Aorta (tissue), 5 donors: Measurements from ENCODE around the gene SLC37A4. TPM values are rescaled to one million over a fixed set of nuclear protein-coding genes. Genes with fewer than 3 reads are reported as not detected.

Source experiments
- ATAC-seq: fragments of 200-7000 bp; cut with Tn5 transposase; one replicate; pipeline ENCODE4 v1.9.1; 2022; ENCODE audit warnings: moderate library complexity; ENCODE audit not compliant: low FRiP score
- DNase-seq, 2 donors: peaks; one replicate each; pipeline ENCODE4 v3.0.0-alpha.2; 2020
- H3K27ac ChIP-seq, 2 donors: one replicate each; pipeline ENCODE4 v1.5.1; 2013; ENCODE audit warnings: low read length in 2 of 2, mild to moderate bottlenecking in 2 of 2, moderate library complexity in 2 of 2, control low read depth in 1 of 2, inconsistent platforms in 1 of 2, low read depth in 1 of 2
- H3K27me3 ChIP-seq, 2 donors: one replicate each; pipeline ENCODE4 v1.6.1; 2013; ENCODE audit warnings: control low read depth in 1 of 2, low read length in 1 of 2, mild to moderate bottlenecking in 1 of 2, moderate library complexity in 1 of 2; ENCODE audit not compliant: insufficient read depth in 2 of 2, control insufficient read depth in 1 of 2
- H3K36me3 ChIP-seq, 2 donors: one replicate each; pipeline ENCODE4 v1.6.1; 2013; ENCODE audit warnings: control low read depth in 1 of 2, low read length in 1 of 2, mild to moderate bottlenecking in 1 of 2; ENCODE audit not compliant: insufficient read depth in 2 of 2, control insufficient read depth in 1 of 2
- H3K4me1 ChIP-seq, 2 donors: one replicate each; pipeline ENCODE4 v1.6.1; 2013; ENCODE audit warnings: low read length in 2 of 2, control low read depth in 1 of 2, mild to moderate bottlenecking in 1 of 2, moderate library complexity in 1 of 2; ENCODE audit not compliant: insufficient read depth in 2 of 2, control insufficient read depth in 1 of 2
- H3K4me3 ChIP-seq, 2 donors: one replicate each; pipeline ENCODE4 v1.5.1; 2013; ENCODE audit warnings: low read length in 2 of 2, control low read depth in 1 of 2, mild to moderate bottlenecking in 1 of 2
- H3K9me3 ChIP-seq: one replicate; pipeline ENCODE4 v1.6.1; 2013; ENCODE audit warnings: mild to moderate bottlenecking, low read length; ENCODE audit not compliant: control insufficient read depth
- WGBS, 2 donors: extraction: QIAGEN DNeasy Blood & Tissue Kit; methylation state at CpG; one replicate each; pipeline ENCODE4 v1.1.7; 2013; 5-methylcytosine and 5-hydroxymethylcytosine counted together
- intact Hi-C, 2 donors: fragments of 100-400 bp; cut with DNase I; formaldehyde crosslinking; loops; one replicate each; pipeline versions ENCODE4 v1.14.2 to v1.15.0; 2022
- polyA plus RNA-seq, 2 donors: library from polyadenylated mRNA; stranded (reverse); fragments of 200-250 nt; gene quantifications; one replicate each; pipeline ENCODE4 v1.2.3, GENCODE V29; 2013
- total RNA-seq, 2 donors: library from RNA; stranded (reverse); fragmentation: NEBNext Ultra II Directional; extraction: Animal tissue kit (Norgen Biotek cat#: 25700); gene quantifications; one replicate each; pipeline ENCODE4 v1.2.1, GENCODE V29; 2021
- donor health status: healthy with polysubstance abuse.
- donor health status: Bipolar disorder and iron deficiency.
- donor health status: DM: no; HTN: no; CAD: no.
- donor health status: DM: no; HTN: no; CAD: no.
- donor health status: DM: yes; HTN: yes; CAD: no.

SLC37A4 gene
- total and polyA plus RNA-seq, 4 donors, result 7.8 to 12.9 (median 8.7) TPM

GRCh38 chr11:119031912-119032280, 1.2 kb upstream of the SLC37A4 start:
- no peak for DNase-seq
- H3K36me3 ChIP-seq, result no peaks in the 10 kb centered on the region
- no peak for ATAC-seq
- no peak overlapping the region for H3K4me3 ChIP-seq
- intact Hi-C loops, result no loop called here
- no peak overlapping the region for H3K27ac ChIP-seq
- no peaks in the 10 kb centered on the region for H3K27me3 ChIP-seq
- WGBS, 2 donors, result 79 to 87% methylated on average over 9 of the region's 9 CpGs
- H3K4me1 ChIP-seq, result no peaks in the 10 kb centered on the region
- H3K9me3 ChIP-seq, result no peaks in the 10 kb centered on the region

- Histone ChIP-seq H3K4me1 (no peaks in the 10 kb centered on the region), H3K27ac (peak overlapping the region in 1 of 2 donors; percentile 14), H3K36me3 (no peaks in the 10 kb centered on the region), H3K4me3 (peak overlapping the region; percentile 32 to 86), H3K27me3 (no peaks in the 10 kb centered on the region), H3K9me3 (no peaks in the 10 kb centered on the region)
- no peak for DNase-seq
- intact Hi-C loops, result no loop called here
- ATAC-seq, result no peak
- 7 to 11% methylated on average over 13 of the region's 13 CpGs for WGBS, 2 donors
Measured at GRCh38 chr11:119030029-119030328, 698 bp downstream of the SLC37A4 start.

GRCh38 chr11:119029340-119030028, 1.2 kb downstream of the SLC37A4 start:
- Histone ChIP-seq H3K36me3 (no peaks in the 10 kb centered on the region), H3K27me3 (no peaks in the 10 kb centered on the region), H3K4me1 (no peaks in the 10 kb centered on the region), H3K9me3 (no peaks in the 10 kb centered on the region), H3K27ac (peak overlapping the region in 1 of 2 donors; percentile 14), H3K4me3 (no peak overlapping the region)
- intact Hi-C loops, result loop anchor here in 1 of 2 donors (5.0 kb wide), 1 partner anchor 38 kb away; the partner anchor contains the start of gene VPS11
- peak; percentile 45 to 60 for DNase-seq
- WGBS, 2 donors, result 68 to 78% methylated on average over 10 of the region's 10 CpGs
- no peak for ATAC-seq

- Histone ChIP-seq H3K4me1 (no peaks in the 10 kb centered on the region), H3K27me3 (no peaks in the 10 kb centered on the region), H3K36me3 (no peaks in the 10 kb centered on the region), H3K9me3 (no peaks in the 10 kb centered on the region), H3K27ac (no peak overlapping the region), H3K4me3 (no peak overlapping the region)
- 98 to 100% methylated on average over 1 of the region's 1 CpG for WGBS, 2 donors
- ATAC-seq (no peak), DNase-seq (no peak)
- intact Hi-C loops, result loop anchor here in 1 of 2 donors (5.0 kb wide), 1 partner anchor 38 kb away; the partner anchor contains the start of gene VPS11
Measured at GRCh38 chr11:119029069-119029339, 1.7 kb downstream of the SLC37A4 start.

GRCh38 chr11:119028346-119029068, 2.2 kb downstream of the SLC37A4 start:
- Histone ChIP-seq H3K27ac (no peak overlapping the region), H3K4me3 (no peak overlapping the region), H3K27me3 (no peaks in the 10 kb centered on the region), H3K4me1 (no peaks in the 10 kb centered on the region), H3K9me3 (no peaks in the 10 kb centered on the region), H3K36me3 (no peaks in the 10 kb centered on the region)
- intact Hi-C loops, result loop anchor here in 1 of 2 donors (5.0 kb wide), 1 partner anchor 39 kb away; the partner anchor contains the start of gene VPS11
- WGBS, 2 donors, result 84% methylated on average over 9 of the region's 9 CpGs
- no peak for DNase-seq
- no peak for ATAC-seq

- Histone ChIP-seq H3K4me1 (no peaks in the 10 kb centered on the region), H3K9me3 (no peaks in the 10 kb centered on the region), H3K27ac (no peak overlapping the region), H3K36me3 (no peaks in the 10 kb centered on the region), H3K4me3 (no peak overlapping the region), H3K27me3 (no peaks in the 10 kb centered on the region)
- WGBS, 2 donors, result 93 to 95% methylated on average over 9 of the region's 9 CpGs
- no peak for DNase-seq
- ATAC-seq, result no peak
- intact Hi-C loops, result loop anchor here in 1 of 2 donors (5.0 kb wide), 1 partner anchor 40 kb away; the partner anchor contains the start of gene VPS11
Measured at GRCh38 chr11:119027561-119028345, 2.9 kb downstream of the SLC37A4 start.

GRCh38 chr11:119026970-119027369, 3.7 kb downstream of the SLC37A4 start:
- WGBS, 2 donors, result 91 to 95% methylated on average over 2 of the region's 2 CpGs
- Histone ChIP-seq H3K27ac (no peak overlapping the region), H3K4me1 (no peaks in the 10 kb centered on the region), H3K27me3 (no peaks in the 10 kb centered on the region), H3K9me3 (no peaks in the 10 kb centered on the region), H3K36me3 (no peaks in the 10 kb centered on the region), H3K4me3 (no peak overlapping the region)
- DNase-seq (no peak), ATAC-seq (no peak)
- intact Hi-C loops, result loop anchor here in 1 of 2 donors (5.0 kb wide), 1 partner anchor 40 kb away; the partner anchor contains the start of gene VPS11

- H3K36me3 ChIP-seq, result no peaks in the 10 kb centered on the region
- H3K4me1 ChIP-seq, result no peaks in the 10 kb centered on the region
- DNase-seq, result no peak
- intact Hi-C loops, result loop anchor here in 1 of 2 donors (5.0 kb wide), 1 partner anchor 41 kb away; the partner anchor contains the start of gene VPS11
- ATAC-seq, result no peak
- 65 to 66% methylated on average over 16 of the region's 16 CpGs for WGBS, 2 donors
- no peaks in the 10 kb centered on the region for H3K27me3 ChIP-seq
- H3K4me3 ChIP-seq, result no peak overlapping the region
- no peaks in the 10 kb centered on the region for H3K9me3 ChIP-seq
- no peak overlapping the region for H3K27ac ChIP-seq
Measured at GRCh38 chr11:119025978-119026766, 4.5 kb downstream of the SLC37A4 start.
